HEK293 (cell line): ENCODE measurements around the gene TNFSF4.

Experiments used
- ZSCAN30 ChIP-seq: fragments of 450-650 bp; IDR thresholded peaks from 2 replicates; pipeline ENCODE4 v1.5.1; 2018; ENCODE audit warnings: missing biosample characterization, mild to moderate bottlenecking, missing genetic modification characterization, moderate library complexity
- TF ChIP-seq, protein P1 (sequence below): fragments of 450-650 bp; formaldehyde crosslinking; IDR thresholded peaks from 2 replicates; pipeline ENCODE4 v1.5.1; 2016; ENCODE audit warnings: missing biosample characterization, missing genetic modification characterization

GRCh38 chr1:173234899-173235298 is 27.8 kb upstream of the TNFSF4 start:
- TF ChIP-seq, protein P1, sequence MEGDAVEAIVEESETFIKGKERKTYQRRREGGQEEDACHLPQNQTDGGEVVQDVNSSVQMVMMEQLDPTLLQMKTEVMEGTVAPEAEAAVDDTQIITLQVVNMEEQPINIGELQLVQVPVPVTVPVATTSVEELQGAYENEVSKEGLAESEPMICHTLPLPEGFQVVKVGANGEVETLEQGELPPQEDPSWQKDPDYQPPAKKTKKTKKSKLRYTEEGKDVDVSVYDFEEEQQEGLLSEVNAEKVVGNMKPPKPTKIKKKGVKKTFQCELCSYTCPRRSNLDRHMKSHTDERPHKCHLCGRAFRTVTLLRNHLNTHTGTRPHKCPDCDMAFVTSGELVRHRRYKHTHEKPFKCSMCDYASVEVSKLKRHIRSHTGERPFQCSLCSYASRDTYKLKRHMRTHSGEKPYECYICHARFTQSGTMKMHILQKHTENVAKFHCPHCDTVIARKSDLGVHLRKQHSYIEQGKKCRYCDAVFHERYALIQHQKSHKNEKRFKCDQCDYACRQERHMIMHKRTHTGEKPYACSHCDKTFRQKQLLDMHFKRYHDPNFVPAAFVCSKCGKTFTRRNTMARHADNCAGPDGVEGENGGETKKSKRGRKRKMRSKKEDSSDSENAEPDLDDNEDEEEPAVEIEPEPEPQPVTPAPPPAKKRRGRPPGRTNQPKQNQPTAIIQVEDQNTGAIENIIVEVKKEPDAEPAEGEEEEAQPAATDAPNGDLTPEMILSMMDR (tag by site-specific recombination), result no peak
- no peak for TF ChIP-seq ZSCAN30 (tag by site-specific recombination)
